GM18511 (cell line): Measurements from ENCODE around the gene TRAF3.
"Not testable (repeated sequence)": the region's sequence is repeated elsewhere in the genome, so short reads cannot be mapped to it uniquely, and the experiment has no call there.

Experiments
- ATAC-seq: cut with Tn5 transposase; IDR thresholded peaks from one replicate; pipeline ENCODE4 v1.9.1; 2021; ENCODE audit warnings: mild to moderate bottlenecking, moderate library complexity; ENCODE audit not compliant: unreplicated experiment

TRAF3 gene

GRCh38 chr14:102804858-102805257, 27.6 kb downstream of the TRAF3 start:
- no peak for ATAC-seq

- peak; percentile 48 for ATAC-seq
Observed at GRCh38 chr14:102805371-102805891, 28.2 kb downstream of the TRAF3 start.

- ATAC-seq: no peak
Observed at GRCh38 chr14:102805941-102806340, 28.7 kb downstream of the TRAF3 start.

- no peak for ATAC-seq
Observed at GRCh38 chr14:102806447-102806846, 29.2 kb downstream of the TRAF3 start.

- no peak for ATAC-seq
Observed at GRCh38 chr14:102807013-102807406, 29.8 kb downstream of the TRAF3 start.

- no peak for ATAC-seq
Observed at GRCh38 chr14:102809870-102810269, 32.6 kb downstream of the TRAF3 start.

GRCh38 chr14:102810523-102810922, 33.3 kb downstream of the TRAF3 start:
- ATAC-seq: no peak

GRCh38 chr14:102811254-102811963, 34.2 kb downstream of the TRAF3 start:
- ATAC-seq: no peak

GRCh38 chr14:102811971-102812370, 34.7 kb downstream of the TRAF3 start:
- ATAC-seq: no peak

- ATAC-seq: no peak
Observed at GRCh38 chr14:102813691-102814090, 36.4 kb downstream of the TRAF3 start.

- no peak for ATAC-seq
Observed at GRCh38 chr14:102817318-102817717, 40.1 kb downstream of the TRAF3 start.

GRCh38 chr14:102817942-102818940, 41.0 kb downstream of the TRAF3 start:
- ATAC-seq: no peak

- peak; percentile 83 for ATAC-seq
Observed at GRCh38 chr14:102819176-102819628, 42.0 kb downstream of the TRAF3 start.

GRCh38 chr14:102819747-102820330, 42.6 kb downstream of the TRAF3 start:
- ATAC-seq: peak; percentile 22

- no peak for ATAC-seq
Observed at GRCh38 chr14:102821252-102821651, 44.0 kb downstream of the TRAF3 start.

- no peak for ATAC-seq
Observed at GRCh38 chr14:102822311-102822863, 45.1 kb downstream of the TRAF3 start.

GRCh38 chr14:102822887-102823286, 45.6 kb downstream of the TRAF3 start:
- ATAC-seq: not testable (repeated sequence)

GRCh38 chr14:102823546-102823945, 46.3 kb downstream of the TRAF3 start:
- ATAC-seq: no peak

GRCh38 chr14:102824832-102825231, 47.6 kb downstream of the TRAF3 start:
- no peak for ATAC-seq

- ATAC-seq: no peak
Observed at GRCh38 chr14:102825307-102826095, 48.3 kb downstream of the TRAF3 start.
